NK-92 (cell line): ENCODE results near the gene ORAI2.
"Not testable (repeated sequence)": the region's sequence is repeated elsewhere in the genome, so short reads cannot be mapped to it uniquely, and the experiment has no call there.

Experiments
- DNase-seq: peaks from one replicate; lab custom pipeline; 2025; ENCODE audit not compliant: unreplicated experiment; lab: John Stamatoyannopoulos, UW

ORAI2 gene

DNA sequence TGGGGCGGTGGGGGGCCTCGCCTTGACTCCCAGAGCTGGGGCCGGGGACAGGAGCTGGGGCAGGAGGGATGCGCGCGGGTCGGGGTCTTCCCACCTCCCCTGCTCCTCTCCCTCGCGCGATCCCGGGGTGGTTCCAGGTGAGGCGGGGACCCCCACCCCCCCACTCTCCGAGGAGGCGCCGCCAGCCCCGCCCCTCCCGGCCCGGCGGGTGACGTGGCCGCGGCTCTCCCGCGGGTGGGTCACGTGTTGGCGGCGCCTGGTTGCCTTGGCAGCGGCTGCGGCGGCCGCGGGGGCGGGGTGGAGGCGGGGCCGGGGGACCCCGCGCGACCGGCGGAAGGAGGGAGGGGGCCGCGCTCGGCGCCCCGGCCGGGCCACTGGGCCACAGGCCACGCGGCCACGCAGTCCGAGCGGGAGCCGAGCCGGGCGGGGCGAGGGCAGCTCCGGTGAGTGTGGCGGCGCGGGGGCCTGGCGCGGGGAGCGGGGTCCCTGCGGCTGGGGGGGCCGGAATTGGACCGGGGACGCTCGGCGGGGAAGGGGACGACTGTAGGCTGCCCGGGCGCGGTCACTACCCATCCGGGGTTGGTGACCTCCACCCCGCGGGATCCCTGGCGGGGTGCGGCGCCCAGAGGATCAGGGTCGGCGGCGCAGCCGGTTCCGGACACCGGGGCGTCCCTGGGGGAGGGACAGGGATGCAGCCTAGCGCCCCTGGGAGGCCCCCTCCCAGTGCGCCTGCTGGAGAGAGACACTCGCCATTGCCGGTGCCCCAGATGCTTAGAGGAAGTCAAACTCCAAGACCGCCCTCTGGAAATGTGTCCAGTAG lies at the start of gene ORAI2:
Gene ORAI2 (plus strand): TSS at position 357 of the 820 bp plus-strand sequence. CDS start 5,382 bp downstream, outside the sequence.
- DNase-seq = no peak

DNA sequence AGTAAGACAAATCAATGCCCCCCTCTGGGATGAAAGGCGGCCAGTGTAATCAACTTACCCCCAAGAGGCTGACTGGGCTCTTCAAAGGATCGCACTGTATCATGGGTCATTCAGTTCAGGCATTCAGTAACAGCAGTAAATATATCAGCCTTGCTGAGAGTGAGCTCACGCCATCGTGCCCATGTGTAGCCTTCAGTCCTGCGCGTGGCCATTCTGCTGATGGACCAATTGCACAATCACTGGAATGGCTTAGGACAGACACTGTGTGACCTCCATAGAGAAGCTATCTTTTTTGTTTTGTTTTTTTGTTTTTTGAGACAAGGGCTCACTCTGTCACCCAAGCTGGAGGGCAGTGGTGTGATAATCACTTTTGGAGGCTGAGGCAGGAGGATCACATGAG lies 46.3 kb upstream of the ORAI2 start:
- DNase-seq = no peak

DNA sequence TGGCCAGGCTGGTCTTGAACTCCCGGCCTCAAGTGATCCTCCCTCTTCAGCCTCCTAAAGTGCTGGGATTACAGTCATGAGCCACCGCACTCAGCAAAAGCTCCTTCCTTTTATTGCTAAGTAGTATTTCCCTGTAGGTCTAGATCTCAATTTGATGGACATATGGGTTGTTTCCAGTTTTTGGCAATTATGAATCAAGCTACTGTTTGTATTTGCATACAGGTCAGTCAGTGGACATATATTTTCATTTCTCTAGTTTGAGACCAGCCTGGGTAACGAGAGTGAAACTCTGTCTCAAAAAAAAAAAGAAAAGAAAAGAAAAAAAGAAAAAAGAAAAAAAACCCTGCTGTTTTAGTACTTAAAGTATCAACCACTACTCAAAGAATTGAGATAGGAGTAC lies 43.6 kb upstream of the ORAI2 start:
- DNase-seq = no peak

DNA sequence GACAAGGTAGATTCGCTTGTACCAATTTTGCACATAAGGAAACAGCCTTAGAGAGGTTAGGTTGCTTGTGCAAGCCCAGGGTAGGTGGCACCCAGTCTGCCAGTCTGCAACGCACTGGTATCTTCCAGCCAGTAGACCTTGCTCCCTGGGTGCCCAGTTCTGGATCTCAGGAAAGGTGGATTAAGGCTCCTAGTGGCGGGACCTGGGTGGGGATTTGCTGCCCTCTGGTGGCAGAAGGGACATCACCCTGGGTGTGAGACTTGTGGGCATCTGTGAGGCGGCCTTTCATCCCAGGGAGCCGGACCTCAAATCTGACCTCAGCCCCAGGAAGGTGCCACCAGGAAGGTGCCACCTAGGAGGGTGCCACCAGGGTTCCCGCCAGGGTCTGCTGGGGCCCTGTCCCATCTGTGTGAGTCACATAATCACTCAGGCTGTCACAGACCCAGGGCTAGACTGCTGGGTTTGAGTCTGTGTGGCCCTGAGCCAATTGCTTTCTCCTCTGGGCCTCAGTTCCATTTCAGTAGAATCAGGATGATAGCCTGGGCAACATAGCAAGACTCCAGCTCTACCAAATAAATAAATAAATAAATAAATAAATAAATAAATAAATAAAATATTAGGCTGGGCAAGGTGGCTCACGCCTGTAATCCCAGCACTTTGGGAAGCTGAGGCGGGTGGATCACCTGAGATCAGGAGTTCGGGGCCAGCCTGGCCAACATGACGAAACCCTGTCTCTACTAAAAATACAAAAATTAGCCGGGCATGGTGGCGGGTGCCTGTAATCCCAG lies 42.5 kb upstream of the ORAI2 start:
- peak; percentile 10 for DNase-seq

DNA sequence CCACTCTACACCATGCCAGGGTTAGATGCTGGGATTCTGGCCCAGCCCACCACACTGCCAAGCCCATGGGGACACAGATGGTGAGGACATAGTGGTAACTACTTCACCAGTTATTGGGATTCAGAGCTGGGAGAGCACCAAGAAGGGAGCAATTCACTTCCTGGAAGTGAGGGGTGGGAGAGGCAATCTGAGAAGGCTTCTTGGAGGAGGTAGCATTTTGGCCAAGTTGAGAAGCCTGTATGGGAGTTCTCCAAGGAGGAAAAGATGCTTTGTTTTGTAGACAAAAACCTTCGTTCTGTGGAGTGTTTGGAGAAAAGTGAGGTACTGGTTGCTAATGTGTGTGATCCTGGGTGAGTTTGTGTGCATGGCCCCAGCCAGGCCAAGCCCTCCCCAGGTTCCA lies 41.0 kb upstream of the ORAI2 start:
- DNase-seq = no peak

DNA sequence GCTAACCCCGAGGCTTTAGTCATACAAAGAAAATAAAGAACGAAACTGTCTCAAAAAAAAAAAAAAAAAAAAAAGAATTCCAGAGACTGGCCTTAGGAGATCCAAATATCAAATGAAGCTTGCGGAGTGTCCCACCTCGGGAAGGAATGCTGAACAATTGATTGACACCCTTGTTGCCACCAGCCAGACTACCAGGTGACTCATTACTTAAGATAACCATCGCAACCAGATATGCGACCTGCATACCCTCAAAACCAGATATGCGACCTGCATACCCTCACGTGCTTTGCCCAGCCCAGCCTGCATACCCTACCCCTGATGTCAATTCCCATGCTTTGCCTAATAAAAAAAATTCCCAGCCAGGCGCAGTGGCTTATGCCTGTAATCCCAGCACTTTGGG lies 39.9 kb upstream of the ORAI2 start:
- no peak for DNase-seq

DNA sequence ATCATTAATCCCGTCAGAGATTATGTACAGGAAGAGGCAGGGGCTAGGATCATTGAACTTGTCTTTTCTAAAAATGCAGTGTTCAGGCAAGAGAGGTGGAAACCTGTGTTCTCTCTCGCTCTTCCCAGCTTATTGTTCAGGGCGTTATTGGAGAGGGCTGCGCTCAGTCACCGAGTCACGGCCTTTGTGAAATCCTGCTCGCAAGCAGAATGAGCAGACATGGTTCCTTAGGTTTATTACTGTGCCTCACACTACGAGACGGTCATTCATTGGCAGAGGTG lies 37.8 kb upstream of the ORAI2 start:
- DNase-seq = no peak

DNA sequence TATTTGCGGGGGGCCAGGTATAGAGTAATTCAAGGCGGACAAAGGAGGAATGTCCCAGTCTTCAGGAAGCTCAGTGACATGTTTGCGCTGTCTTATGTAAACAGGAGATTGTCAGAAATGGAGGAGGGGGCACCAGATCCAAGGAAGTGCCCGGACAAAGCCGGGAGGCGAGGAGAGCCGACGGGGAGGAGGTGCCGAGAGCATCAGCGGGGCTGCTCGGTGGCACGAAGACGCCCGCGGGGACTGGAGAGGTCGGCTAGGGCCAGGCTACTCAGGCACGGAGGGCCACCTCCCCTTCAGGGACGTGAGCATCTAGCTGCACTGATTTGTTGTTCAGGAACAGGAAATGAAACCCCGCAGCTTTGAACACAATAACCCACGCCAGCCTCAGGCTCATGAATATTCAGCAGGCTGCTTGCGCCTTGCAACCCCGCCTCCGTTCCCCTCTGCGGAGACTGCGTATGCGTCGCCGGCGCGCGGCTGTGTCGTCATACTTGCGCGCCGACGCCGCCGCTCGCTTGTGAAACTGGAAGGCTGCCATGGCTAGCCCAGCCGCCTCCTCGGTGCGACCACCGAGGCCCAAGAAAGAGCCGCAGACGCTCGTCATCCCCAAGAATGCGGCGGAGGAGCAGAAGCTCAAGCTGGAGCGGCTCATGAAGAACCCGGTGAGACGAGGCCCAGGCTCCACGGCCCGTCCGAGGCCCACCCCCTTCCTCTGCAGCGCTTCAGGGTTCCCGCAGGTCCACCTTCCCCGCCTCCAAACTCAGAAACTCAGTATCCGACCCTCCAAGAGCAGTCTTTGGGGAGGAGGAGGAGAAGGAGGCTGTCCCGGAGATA lies 37.3 kb upstream of the ORAI2 start, which contains the start of gene PRKRIP1:
Gene PRKRIP1 (plus strand): TSS at position 491 of the 837 bp plus-strand sequence. CDS start 49 bp downstream, at position 540.
- DNase-seq = peak; percentile 33

DNA sequence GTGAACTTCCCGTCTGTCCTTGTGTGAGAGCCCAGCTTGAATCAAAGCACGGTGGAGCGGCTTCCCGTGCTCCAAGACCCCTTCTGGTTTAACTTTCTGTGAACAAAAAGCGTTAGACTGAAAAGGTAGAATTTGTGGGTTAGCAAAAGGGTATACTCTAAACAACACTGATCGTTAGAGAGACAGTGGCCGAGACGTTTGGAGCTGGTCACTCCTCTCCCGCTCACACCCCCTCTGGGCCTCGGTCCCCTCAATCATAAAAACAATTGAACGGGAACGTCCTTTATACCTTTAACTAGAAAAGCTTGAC lies 36.7 kb upstream of the ORAI2 start:
- no peak for DNase-seq

DNA sequence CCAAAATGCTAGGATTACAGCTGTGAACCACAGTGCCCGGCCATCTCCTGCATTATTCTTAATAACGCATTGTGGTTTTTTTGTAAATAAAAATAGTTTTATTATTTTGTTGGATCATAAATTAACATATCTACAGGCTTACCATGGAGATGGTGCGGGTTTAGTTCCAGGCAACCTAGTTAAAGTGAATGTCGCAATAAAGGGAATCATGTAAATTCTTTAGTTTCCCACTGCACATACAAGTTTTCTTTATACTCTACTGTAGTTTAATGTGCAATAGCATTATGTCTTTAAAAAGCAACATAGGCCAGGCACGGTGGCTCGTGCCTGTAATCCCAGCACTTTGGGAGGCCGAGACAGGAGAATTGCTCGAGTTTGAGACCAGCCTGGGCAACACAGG lies 34.8 kb upstream of the ORAI2 start:
- DNase-seq = no peak

DNA sequence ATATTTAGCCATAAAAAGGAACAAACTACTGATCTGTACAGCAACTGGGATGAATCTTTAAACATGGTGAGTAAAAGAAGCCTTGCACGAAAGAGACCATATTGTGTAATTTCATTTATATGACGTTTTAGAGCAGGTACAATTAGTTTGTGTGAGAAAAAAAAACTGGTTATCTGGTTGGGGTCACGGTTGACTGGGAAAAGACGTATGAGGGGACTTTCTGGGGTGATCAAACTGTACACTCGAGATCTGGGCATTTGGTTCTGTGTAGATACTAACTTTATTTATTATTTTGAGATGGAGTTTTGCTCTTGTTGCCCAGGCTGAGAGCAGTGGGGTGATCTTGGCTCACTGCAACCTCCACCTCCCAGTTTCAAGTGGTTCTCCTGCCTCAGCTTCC lies 33.0 kb upstream of the ORAI2 start:
- no peak for DNase-seq

DNA sequence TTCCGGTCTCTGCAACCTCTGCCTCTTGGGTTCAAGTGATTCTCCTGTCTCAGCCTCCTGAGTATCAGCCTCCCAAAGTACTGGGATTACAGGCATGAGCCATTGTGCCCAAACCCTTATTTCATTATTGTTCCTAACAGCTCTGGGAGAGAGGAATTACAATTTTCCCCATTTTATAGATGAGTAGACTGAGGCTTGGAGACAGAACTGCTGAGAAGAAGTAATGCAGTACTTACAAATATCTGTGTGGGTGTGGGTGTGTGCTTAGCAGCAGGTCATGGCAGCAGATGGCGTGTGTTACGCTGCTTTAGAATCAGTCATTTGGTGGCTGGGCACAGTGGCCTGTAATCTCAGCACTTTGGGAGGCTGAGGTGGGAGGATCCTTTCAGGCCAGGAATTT lies 29.8 kb upstream of the ORAI2 start:
- no peak for DNase-seq

DNA sequence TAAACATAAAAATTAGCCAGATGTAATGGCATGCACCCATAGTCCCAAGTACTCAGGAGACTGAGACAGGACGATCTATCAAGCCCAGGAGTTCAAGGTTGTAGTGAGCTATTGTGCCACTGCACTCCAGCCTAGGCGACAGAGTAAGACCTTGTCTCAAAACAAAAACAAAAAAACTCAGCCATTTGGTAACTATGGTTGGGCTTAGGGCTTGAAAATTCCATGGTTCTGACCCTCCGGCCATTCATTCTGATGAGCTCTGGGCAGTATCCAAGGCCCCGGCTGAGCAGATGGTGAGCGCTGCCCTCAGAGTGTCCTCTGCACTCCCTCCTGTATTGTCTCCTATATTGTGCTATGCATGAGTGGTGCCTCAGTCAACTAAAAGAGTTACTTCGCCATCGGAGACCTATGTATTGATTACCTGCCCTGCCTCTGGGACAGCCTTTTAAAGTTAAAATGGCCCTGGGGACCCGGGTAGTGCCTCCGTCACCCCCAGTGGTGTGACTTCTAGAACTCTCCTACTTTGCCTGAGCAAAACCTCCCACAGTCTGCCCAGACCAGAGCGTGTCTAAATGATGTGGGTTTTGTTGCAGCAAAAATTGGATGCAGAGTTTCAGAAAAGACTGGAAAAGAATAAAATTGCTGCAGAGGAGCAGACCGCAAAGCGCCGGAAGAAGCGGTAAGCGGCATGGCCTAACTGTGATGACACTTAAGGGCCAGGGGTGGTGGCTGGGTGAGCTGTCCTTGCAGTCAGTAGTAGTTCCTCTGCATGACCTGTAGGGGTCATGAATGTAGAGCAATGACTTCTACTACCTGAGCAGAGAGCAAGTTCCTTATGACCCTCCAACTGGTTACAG lies 29.1 kb upstream of the ORAI2 start:
- no peak for DNase-seq

DNA sequence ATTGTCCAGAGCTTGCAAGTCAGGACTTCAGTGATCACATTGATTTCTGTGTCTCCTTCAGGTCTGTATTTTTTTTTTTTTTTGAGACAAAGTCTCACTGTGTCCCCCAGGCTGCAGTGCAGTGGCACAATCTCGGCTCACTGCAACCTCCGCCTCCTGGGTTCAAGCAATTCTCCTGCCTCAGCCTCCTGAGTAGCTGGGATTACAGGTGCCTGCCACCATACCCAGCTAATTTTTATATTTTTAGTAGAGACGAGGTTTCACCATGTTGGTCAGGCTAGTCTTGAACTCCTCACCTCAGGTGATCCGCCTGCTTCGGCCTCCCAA lies 28.6 kb upstream of the ORAI2 start:
- not testable (repeated sequence) for DNase-seq

DNA sequence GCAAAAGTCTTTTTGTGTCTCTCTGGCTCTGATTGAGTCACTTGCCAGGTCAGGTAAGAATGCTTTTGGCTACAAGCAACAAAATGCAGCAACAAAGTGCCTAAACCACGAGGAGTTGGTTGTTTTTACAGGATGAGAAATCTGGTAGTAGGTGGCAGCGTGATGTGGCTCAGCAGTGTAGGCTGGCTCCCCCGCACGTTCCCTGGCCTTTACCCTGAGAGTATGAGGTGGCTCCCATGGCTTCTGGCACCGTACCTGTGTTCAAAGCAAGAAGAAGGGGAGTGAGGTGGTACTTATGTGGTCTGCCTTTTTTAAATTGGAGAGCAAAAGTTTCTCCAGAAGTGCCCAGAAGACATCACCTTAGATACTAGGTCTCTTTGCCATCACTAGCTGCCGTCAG lies 25.5 kb upstream of the ORAI2 start:
- no peak for DNase-seq

DNA sequence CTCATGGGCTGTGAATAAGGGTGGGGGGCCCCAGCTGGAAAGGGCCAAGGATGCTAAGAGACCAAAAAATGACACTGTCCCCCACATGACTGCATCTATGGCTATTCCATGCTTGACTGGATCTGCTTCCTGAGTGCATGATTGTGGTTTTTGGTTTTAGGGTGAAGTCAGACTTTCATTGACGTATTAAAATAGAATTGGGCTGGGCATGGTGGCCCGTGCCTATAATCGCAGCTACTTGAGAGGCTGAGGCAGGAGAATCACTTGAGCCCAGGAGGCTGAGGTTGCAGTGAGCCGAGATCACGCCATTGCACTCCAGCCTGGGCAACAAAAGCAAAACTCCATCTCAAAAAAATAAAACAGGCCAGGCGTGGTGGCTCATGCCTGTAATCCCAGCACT lies 24.8 kb upstream of the ORAI2 start:
- DNase-seq = not testable (repeated sequence)

DNA sequence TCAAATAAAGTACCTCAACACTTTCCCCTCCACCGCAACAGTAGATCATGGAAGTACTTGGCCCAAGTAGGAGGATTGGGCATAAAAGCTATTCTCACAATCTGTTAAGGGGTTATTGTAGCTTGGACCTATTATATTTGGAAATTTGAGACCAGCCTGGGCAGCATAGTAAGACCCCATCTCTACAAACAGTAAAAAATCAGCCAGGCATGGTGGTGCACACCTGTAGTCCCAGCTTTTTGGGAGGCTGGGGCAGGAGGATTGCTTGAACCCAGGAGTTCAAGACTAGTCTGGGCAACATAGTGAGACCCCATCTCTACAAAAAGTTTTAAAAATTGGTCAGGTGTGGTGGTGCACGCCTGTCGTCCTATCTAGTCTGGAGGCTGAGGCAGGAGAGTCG lies 24.0 kb upstream of the ORAI2 start:
- DNase-seq = no peak

DNA sequence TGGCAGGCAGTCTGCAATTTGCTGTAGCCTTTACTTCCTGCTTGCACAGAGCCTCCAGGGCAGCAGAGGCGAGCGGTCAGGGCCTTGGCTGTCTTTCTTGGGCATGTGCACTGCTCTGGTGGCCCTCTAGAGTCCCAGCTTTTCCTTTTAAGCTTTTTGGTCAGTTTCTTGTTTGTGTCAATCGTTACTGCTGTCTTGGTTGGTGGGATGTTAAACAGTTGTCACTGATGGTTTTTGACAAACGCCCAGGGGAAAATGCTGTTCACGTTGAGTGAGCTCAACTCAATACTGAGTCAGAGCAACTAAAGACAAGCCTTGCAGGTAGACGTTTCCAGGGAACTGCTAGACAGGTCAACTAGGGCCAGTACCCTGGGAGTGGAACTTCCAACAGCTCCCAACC lies 23.3 kb upstream of the ORAI2 start:
- DNase-seq = no peak

DNA sequence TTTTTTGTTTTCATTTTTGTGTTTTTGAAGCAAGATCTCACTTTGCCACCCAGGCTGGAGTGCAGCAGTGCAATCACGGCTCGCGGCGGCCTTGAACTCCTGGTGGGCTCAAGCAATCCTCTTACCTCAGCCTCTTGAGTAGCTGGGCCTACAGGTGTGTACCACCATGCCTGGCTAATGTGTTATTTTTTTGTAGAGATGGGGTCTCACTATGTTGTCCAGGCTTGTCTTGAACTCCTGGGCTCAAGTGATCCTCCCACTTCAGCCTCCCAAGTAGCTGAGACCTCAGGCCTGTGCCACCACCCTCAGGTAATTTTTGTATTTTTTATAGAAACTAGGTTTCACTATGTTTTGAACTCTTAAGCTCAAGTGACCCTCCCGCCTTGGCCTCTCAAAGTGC lies 22.5 kb upstream of the ORAI2 start:
- DNase-seq = no peak

DNA sequence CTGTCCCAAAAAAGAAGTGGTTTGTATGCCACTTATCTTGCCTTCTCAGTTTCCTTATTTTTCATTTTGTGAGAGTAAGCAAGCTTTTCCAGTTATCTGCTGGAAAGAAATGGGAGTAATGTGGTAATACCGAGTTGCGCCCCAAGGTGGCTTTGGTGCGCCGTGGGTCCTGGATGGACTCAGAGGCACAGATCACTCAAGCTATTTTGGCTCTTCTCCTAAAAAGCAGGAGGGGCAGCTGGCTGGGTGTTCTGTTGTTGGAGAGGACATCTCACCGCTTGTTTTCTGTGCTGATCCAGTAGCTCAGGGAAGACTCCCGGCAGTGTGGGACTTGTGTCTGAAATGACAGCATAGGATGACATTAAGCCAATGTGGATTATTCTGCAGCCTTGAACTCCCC lies 20.8 kb upstream of the ORAI2 start:
- no peak for DNase-seq

DNA sequence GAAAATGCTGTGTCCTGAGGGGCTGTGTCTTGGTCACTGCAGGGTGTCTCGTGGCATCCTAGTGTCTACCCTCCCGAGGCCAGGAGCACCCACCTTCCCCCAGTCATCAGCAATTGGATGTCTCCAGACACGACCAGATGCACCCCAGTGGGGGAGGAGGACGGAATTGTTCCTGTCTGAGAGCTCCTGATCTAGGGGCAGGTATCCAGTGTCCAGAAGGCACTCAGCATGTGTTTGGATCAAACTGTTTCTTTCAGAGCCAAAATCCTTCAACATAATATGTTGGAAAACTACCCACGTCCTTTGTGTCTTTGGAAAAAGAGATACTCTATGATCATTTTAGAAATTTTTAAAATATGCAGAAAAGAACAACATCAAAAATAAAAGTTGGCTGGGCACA lies 20.3 kb upstream of the ORAI2 start:
- DNase-seq = no peak
